ENCODE measurements around the gene SLC28A1. TPM values are rescaled to one million over a fixed set of nuclear protein-coding genes. Genes with fewer than 3 reads are reported as not detected.

Gene SLC28A1
- polyA plus RNA-seq, 1 donor (not counting 4 experiments of a cell fraction or from before 2014, with no cell fraction given) = not detected

- Histone ChIP-seq H2AFZ (ENCODE audit: control insufficient read depth, low read length) (no peak overlapping the region), H4K20me1 (ENCODE audit: control insufficient read depth, extremely low read depth, insufficient read depth, low read length) (no peaks in the 10 kb centered on the region), H3K4me1 (ENCODE audit: control insufficient read depth, extremely low read depth, insufficient read depth, low read length) (peaks cover 8% of the 10 kb centered on the region), H3K79me2 (ENCODE audit: control insufficient read depth, insufficient read depth, low read length) (no peaks in the 10 kb centered on the region), H3K9ac (ENCODE audit: control insufficient read depth, extremely low read depth, insufficient read depth, low read length) (no peak overlapping the region), H3K9me1 (ENCODE audit: control insufficient read depth, extremely low read depth, insufficient read depth, low read length) (no peaks in the 10 kb centered on the region), H3K27me3 (ENCODE audit: control insufficient read depth, extremely low read depth, insufficient read depth, low read length) (no peaks in the 10 kb centered on the region), H3K4me2 (ENCODE audit: control insufficient read depth, extremely low read depth, insufficient read depth, low read depth, low read length) (no peak overlapping the region), H3K4me3 (ENCODE audit: control insufficient read depth in 2 of 3, extremely low read depth in 1 of 3, insufficient read depth in 2 of 3, low read depth in 1 of 3, low read length in 3 of 3) (no peak overlapping the region), H3K36me3 (ENCODE audit: control insufficient read depth in 2 of 2, extremely low read depth in 1 of 2, insufficient read depth in 2 of 2, low read length in 2 of 2) (no peaks in the 10 kb centered on the region), H3K9me3 (ENCODE audit: control insufficient read depth, low read depth, low read length) (no peaks in the 10 kb centered on the region), H3K27ac (ENCODE audit: control insufficient read depth, insufficient read depth, low read length) (no peak overlapping the region)
- no peak for FAIRE-seq
- dilution Hi-C loops (cut with MboI; ENCODE audit: extremely low pct_ligation_motif_present, low sequenced_read_pairs) = no loop called here
- no peak for TF ChIP-seq CTCF (optimal IDR thresholded peaks at IDR 0.05 in 1 of 3, IDR thresholded peaks at IDR 0.05 in 1 of 3, conservative IDR thresholded peaks at IDR 0.05 in 1 of 3; ENCODE audit: extremely low read depth in 1 of 3, insufficient read depth in 2 of 3, low read length in 3 of 3)
- DNase-seq (ENCODE audit: low read depth, low spot score) = no peak
These were observed 64.6 kb downstream of the SLC28A1 start for GRCh38 chr15:84949043-84949442.

GRCh38 chr15:84949845-84950569, 65.5 kb downstream of the SLC28A1 start:
- H3K79me2 ChIP-seq (ENCODE audit: control insufficient read depth, insufficient read depth, low read length) = no peaks in the 10 kb centered on the region
- H2AFZ ChIP-seq (ENCODE audit: control insufficient read depth, low read length) = no peak overlapping the region
- dilution Hi-C loops (cut with MboI; ENCODE audit: extremely low pct_ligation_motif_present, low sequenced_read_pairs) = no loop called here
- no peaks in the 10 kb centered on the region for H3K27me3 ChIP-seq (ENCODE audit: control insufficient read depth, extremely low read depth, insufficient read depth, low read length)
- no peak overlapping the region for H3K27ac ChIP-seq (ENCODE audit: control insufficient read depth, insufficient read depth, low read length)
- FAIRE-seq (no peak), DNase-seq (ENCODE audit: low read depth, low spot score) (no peak)
- peaks cover 8% of the 10 kb centered on the region for H3K4me1 ChIP-seq (ENCODE audit: control insufficient read depth, extremely low read depth, insufficient read depth, low read length)
- TF ChIP-seq EZH2 (IDR thresholded peaks at IDR 0.05; ENCODE audit: low read length) (no peak), CTCF (optimal IDR thresholded peaks at IDR 0.05 in 1 of 3, IDR thresholded peaks at IDR 0.05 in 1 of 3, conservative IDR thresholded peaks at IDR 0.05 in 1 of 3; ENCODE audit: extremely low read depth in 1 of 3, insufficient read depth in 2 of 3, low read length in 3 of 3) (no peak)
- no peaks in the 10 kb centered on the region for H4K20me1 ChIP-seq (ENCODE audit: control insufficient read depth, extremely low read depth, insufficient read depth, low read length)
- no peak overlapping the region for H3K4me3 ChIP-seq (ENCODE audit: control insufficient read depth in 2 of 3, extremely low read depth in 1 of 3, insufficient read depth in 2 of 3, low read depth in 1 of 3, low read length in 3 of 3)
- H3K36me3 ChIP-seq (ENCODE audit: control insufficient read depth in 2 of 2, extremely low read depth in 1 of 2, insufficient read depth in 2 of 2, low read length in 2 of 2) = no peaks in the 10 kb centered on the region
- H3K9ac ChIP-seq (ENCODE audit: control insufficient read depth, extremely low read depth, insufficient read depth, low read length) = no peak overlapping the region
- no peaks in the 10 kb centered on the region for H3K9me3 ChIP-seq (ENCODE audit: control insufficient read depth, low read depth, low read length)
- no peaks in the 10 kb centered on the region for H3K9me1 ChIP-seq (ENCODE audit: control insufficient read depth, extremely low read depth, insufficient read depth, low read length)
- H3K4me2 ChIP-seq (ENCODE audit: control insufficient read depth, extremely low read depth, insufficient read depth, low read depth, low read length) = no peak overlapping the region

Data from keratinocyte (primary cell).